Smooth muscle cell (in vitro differentiated cells): ENCODE results near the gene NR3C2. TPM values are rescaled to one million over a fixed set of nuclear protein-coding genes. Genes with fewer than 3 reads are reported as not detected.

Experiments used
- DNase-seq: peaks from one replicate; lab custom pipeline; 2025; ENCODE audit not compliant: unreplicated experiment; lab: John Stamatoyannopoulos, UW
- H2AFZ ChIP-seq: fragments of 200-600 bp; sonication (generic); 2 replicates; pipeline ENCODE4 v1.6.0; 2016; ENCODE audit warnings: antibody characterized with exemption, low read depth, mild to moderate bottlenecking
- H3F3A ChIP-seq: fragments of 200-600 bp; sonication (generic); 2 replicates; pipeline ENCODE4 v1.6.0; 2017; ENCODE audit warnings: antibody characterized with exemption, low read depth
- H3K27ac ChIP-seq: fragments of 200-600 bp; sonication (generic); 2 replicates; pipeline ENCODE4 v1.5.1; 2016; ENCODE audit warnings: low read depth, mild to moderate bottlenecking
- H3K27me3 ChIP-seq: fragments of 200-600 bp; sonication (generic); 2 replicates; pipeline ENCODE4 v1.6.1; 2016; ENCODE audit warnings: low read depth, mild to moderate bottlenecking
- H3K36me3 ChIP-seq: fragments of 200-600 bp; sonication (generic); 2 replicates; pipeline ENCODE4 v1.5.1; 2016; ENCODE audit warnings: low read depth
- H3K4me1 ChIP-seq: fragments of 200-600 bp; sonication (generic); 2 replicates; pipeline ENCODE4 v1.5.1; 2016; ENCODE audit warnings: low read depth
- H3K4me2 ChIP-seq: fragments of 200-600 bp; sonication (generic); 2 replicates; pipeline ENCODE4 v1.6.0; 2016; ENCODE audit warnings: mild to moderate bottlenecking
- H3K4me3 ChIP-seq: fragments of 200-600 bp; sonication (generic); 2 replicates; pipeline ENCODE4 v1.5.1; 2016; ENCODE audit warnings: mild to moderate bottlenecking
- H3K79me2 ChIP-seq: fragments of 200-600 bp; sonication (generic); 2 replicates; pipeline ENCODE4 v1.6.0; 2016; ENCODE audit warnings: low read depth, mild to moderate bottlenecking
- H3K9ac ChIP-seq: fragments of 200-600 bp; sonication (generic); 2 replicates; pipeline ENCODE4 v1.6.0; 2016; ENCODE audit warnings: low read depth
- H3K9me3 ChIP-seq: fragments of 200-600 bp; sonication (generic); replicated peaks from 2 replicates; pipeline ENCODE4 v1.5.1; 2016; ENCODE audit warnings: low read depth
- H4K20me1 ChIP-seq: fragments of 200-600 bp; sonication (generic); 2 replicates; pipeline ENCODE4 v1.6.0; 2016; ENCODE audit warnings: low read depth
- WGBS: methylation state at CpG from one replicate; pipeline ENCODE4 v1.1.7; 2016; ENCODE audit warnings: low lambda C conversion rate; 5-methylcytosine and 5-hydroxymethylcytosine counted together
- polyA plus RNA-seq: library from polyadenylated mRNA; unstranded; fragments of >200 nt; fragmentation: Nextera tagmentation; extraction: Ambion mirVana; gene quantifications from 2 replicates; pipeline ENCODE4 v1.2.1, GENCODE V29; 2016
- total RNA-seq: library from RNA; depleted of rRNA; stranded (reverse); fragments of >200 nt; gene quantifications from 2 replicates; pipeline ENCODE4 v1.2.3, GENCODE V29; 2014
- TF ChIP-seq, protein P1 (sequence below): fragments of 200-600 bp; sonication (generic); IDR thresholded peaks from 2 replicates; pipeline ENCODE4 v1.5.1; 2017; ENCODE audit warnings: borderline replicate concordance, mild to moderate bottlenecking, antibody characterized with exemption; ENCODE audit not compliant: insufficient read depth, poor library complexity, severe bottlenecking

Gene NR3C2
- total and polyA plus RNA-seq, 2 experiments from 2014 or later: 0.09 TPM; not detected in 1

DNA sequence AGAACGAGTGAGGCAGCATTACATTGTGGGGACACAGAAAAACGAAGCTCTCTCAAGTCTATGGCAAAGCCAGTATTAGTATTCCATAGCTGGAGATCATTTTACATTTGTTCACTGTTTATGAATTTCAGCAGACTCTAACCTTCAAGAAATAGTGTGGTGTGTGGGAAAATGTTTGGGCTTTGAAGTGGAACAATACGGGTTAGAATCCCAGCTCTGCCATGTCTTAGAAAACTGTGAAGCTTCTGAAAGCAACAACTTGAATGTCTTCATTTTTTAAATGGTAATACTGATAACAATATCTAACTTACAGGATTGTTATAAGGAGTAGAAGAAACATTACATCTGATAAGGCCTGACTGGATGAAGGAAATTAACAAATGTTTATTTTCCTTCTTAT is 217.7 kb downstream of the NR3C2 start:
- H3K27ac ChIP-seq: no peak overlapping the region
- H3K79me2 ChIP-seq: no peaks in the 10 kb centered on the region
- no peaks in the 10 kb centered on the region for H3F3A ChIP-seq
- no peaks in the 10 kb centered on the region for H3K9me3 ChIP-seq
- no peaks in the 10 kb centered on the region for H4K20me1 ChIP-seq
- H3K4me1 ChIP-seq: no peaks in the 10 kb centered on the region
- H3K36me3 ChIP-seq: no peaks in the 10 kb centered on the region
- DNase-seq: no peak
- no peak overlapping the region for H3K4me2 ChIP-seq
- no peak overlapping the region for H2AFZ ChIP-seq
- TF ChIP-seq, protein P1, sequence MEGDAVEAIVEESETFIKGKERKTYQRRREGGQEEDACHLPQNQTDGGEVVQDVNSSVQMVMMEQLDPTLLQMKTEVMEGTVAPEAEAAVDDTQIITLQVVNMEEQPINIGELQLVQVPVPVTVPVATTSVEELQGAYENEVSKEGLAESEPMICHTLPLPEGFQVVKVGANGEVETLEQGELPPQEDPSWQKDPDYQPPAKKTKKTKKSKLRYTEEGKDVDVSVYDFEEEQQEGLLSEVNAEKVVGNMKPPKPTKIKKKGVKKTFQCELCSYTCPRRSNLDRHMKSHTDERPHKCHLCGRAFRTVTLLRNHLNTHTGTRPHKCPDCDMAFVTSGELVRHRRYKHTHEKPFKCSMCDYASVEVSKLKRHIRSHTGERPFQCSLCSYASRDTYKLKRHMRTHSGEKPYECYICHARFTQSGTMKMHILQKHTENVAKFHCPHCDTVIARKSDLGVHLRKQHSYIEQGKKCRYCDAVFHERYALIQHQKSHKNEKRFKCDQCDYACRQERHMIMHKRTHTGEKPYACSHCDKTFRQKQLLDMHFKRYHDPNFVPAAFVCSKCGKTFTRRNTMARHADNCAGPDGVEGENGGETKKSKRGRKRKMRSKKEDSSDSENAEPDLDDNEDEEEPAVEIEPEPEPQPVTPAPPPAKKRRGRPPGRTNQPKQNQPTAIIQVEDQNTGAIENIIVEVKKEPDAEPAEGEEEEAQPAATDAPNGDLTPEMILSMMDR: no peak
- H3K27me3 ChIP-seq: peaks cover 12% of the 10 kb centered on the region
- 66% methylated on average over 3 of the region's 3 CpGs for WGBS
- H3K9ac ChIP-seq: no peak overlapping the region
- no peak overlapping the region for H3K4me3 ChIP-seq

DNA sequence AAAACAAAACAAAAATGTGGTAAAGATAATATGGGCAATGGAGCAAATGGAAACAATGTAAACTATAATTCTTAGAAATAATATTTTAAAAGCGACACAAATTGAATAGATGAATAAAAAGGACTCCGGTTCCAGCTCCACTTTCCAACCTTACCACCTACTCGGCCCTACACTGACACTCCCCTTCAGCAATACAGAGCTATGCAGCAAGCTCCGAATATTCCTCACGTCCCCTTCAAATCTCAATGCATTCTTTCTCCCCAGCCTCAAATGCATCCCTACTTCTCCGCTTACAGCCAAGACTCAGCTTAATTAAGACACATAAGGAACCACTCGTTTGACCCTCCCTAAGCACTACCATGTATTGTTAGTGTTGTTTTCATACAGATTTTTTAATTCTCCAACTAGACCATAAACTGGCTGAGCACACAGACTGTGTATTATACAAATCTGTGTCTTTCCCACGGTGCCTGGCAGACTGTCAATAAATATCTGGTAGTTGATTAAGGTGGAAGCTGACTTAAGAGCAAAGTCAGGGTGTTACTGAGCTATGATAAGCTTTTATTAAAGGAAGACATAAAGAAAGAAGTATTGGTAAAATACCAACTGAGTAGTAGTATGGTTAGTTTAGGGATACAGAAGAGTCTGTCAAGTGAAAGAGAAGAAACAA is 219.1 kb downstream of the NR3C2 start:
- DNase-seq: no peak
- no peak overlapping the region for H3K4me2 ChIP-seq
- no peaks in the 10 kb centered on the region for H3F3A ChIP-seq
- H3K9ac ChIP-seq: no peak overlapping the region
- H3K36me3 ChIP-seq: no peaks in the 10 kb centered on the region
- no peak overlapping the region for H3K27ac ChIP-seq
- H3K79me2 ChIP-seq: no peaks in the 10 kb centered on the region
- H3K27me3 ChIP-seq: peaks cover 9% of the 10 kb centered on the region
- H3K4me1 ChIP-seq: no peaks in the 10 kb centered on the region
- H3K4me3 ChIP-seq: no peak overlapping the region
- no peaks in the 10 kb centered on the region for H3K9me3 ChIP-seq
- no peak overlapping the region for H2AFZ ChIP-seq
- TF ChIP-seq, protein P1: no peak
- H4K20me1 ChIP-seq: no peaks in the 10 kb centered on the region
- 79% methylated on average over 8 of the region's 8 CpGs for WGBS

DNA sequence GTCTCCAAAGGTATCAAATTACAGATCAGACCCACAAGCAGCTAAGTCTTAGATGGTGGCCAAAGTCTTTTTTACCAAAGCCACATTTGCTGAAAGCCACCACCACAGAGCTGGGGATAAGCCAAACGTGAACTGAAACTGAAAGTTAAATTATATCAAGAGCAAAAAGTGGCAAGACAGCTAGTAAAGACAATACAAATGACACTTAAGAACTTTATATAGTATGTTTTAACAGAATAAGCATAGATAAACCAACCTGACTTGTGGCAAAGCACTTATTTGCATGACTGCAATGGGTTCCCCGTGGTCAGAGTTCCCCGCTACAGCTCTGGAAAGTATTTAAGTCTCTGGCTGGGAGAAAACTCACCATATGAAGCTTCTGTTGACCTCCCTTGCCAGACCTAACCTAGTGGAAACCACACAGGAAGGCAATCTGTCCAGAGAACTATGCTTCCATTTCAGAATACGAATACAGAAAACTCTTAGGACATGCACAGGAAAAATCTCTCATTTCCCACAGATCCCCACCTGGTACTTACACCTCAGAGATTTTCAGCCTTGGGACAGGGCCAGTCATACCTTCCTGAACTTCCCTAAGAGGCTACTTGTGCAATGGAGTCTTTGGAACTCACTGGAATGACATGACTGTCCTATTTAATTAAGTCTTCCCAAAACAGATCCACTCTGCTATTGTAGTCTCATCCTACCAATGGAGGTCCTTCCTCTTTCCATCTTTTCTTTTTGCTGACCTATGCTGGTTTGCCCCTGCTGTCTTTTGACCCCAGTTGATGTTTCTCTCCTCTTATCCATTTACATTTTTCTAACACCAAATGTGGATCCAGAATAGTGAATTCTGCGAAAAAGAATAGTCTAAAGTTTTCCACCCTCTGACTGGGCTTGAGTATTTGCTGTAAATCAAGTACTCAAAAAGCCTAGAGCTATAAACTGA is 225.1 kb downstream of the NR3C2 start:
- Histone ChIP-seq H3K4me2 (no peak overlapping the region), H3K4me1 (no peaks in the 10 kb centered on the region), H3K79me2 (no peaks in the 10 kb centered on the region), H3K36me3 (no peaks in the 10 kb centered on the region), H2AFZ (no peak overlapping the region), H3K9me3 (no peaks in the 10 kb centered on the region), H3K4me3 (no peak overlapping the region), H3K9ac (no peak overlapping the region), H3F3A (no peaks in the 10 kb centered on the region), H4K20me1 (no peaks in the 10 kb centered on the region), H3K27me3 (no peaks in the 10 kb centered on the region), H3K27ac (no peak overlapping the region)
- WGBS: 88% methylated on average over 5 of the region's 5 CpGs
- TF ChIP-seq, protein P1: no peak
- DNase-seq: no peak
